Gastroesophageal sphincter (tissue), 4 donors: ENCODE measurements around the gene RIPOR3. TPM values are rescaled to one million over a fixed set of nuclear protein-coding genes. Genes with fewer than 3 reads are reported as not detected.

Source experiments
- ATAC-seq: fragments of 150-250 bp; one replicate; pipeline ENCODE4 v1.9.1; 2016; ENCODE audit warnings: mild to moderate bottlenecking, moderate library complexity
- H3K27ac ChIP-seq, 4 donors: fragments of 200-600 bp; sonication (generic) in 3 of 4; 1 replicate in 3 of 4; 2 replicates in 1 of 4; pipeline ENCODE4 v1.5.1; 2016 to 2019
- H3K27me3 ChIP-seq: fragments of 200-600 bp; sonication (generic); one replicate; pipeline ENCODE4 v1.5.1; 2019
- H3K36me3 ChIP-seq, 2 donors: fragments of 200-600 bp; sonication (generic); one replicate each; pipeline ENCODE4 v1.5.1; 2019; ENCODE audit warnings: control low read depth in 1 of 2
- H3K4me1 ChIP-seq, 3 donors: fragments of 200-600 bp; sonication (generic); 1 replicate in 2 of 3; 2 replicates in 1 of 3; pipeline ENCODE4 v1.5.1; 2016 to 2019; ENCODE audit warnings: control low read depth in 2 of 3
- H3K4me3 ChIP-seq, 2 donors: fragments of 200-600 bp; sonication (generic); one replicate each; pipeline ENCODE4 v1.5.1; 2019; ENCODE audit warnings: mild to moderate bottlenecking in 1 of 2, moderate library complexity in 1 of 2
- H3K9me3 ChIP-seq, 3 donors: fragments of 200-600 bp; sonication (generic); one replicate each; pipeline ENCODE4 v1.5.1; 2017 to 2019; ENCODE audit warnings: control low read depth in 2 of 3
- CTCF ChIP-seq, 4 experiments: fragments of 200-600 bp in 2 of 4; fragments of 450-650 bp in 2 of 4; sonication (generic) in 1 of 4; IDR thresholded peaks; one replicate each; pipeline ENCODE4 v1.5.1; 2017 to 2019; ENCODE audit warnings: antibody characterized with exemption in 4 of 4, mild to moderate bottlenecking in 2 of 4, moderate library complexity in 2 of 4
- EP300 ChIP-seq: sonication (generic); formaldehyde crosslinking; IDR thresholded peaks from one replicate; pipeline ENCODE4 v1.6.1; 2017; ENCODE audit warnings: antibody characterized with exemption, mild to moderate bottlenecking
- POLR2A ChIP-seq, 2 donors: fragments of 450-650 bp; IDR thresholded peaks; one replicate each; pipeline ENCODE4 v1.6.1; 2017; ENCODE audit warnings: antibody characterized with exemption in 2 of 2, mild to moderate bottlenecking in 2 of 2, moderate library complexity in 1 of 2
- POLR2AphosphoS5 ChIP-seq: sonication (generic); formaldehyde crosslinking; IDR thresholded peaks from one replicate; pipeline ENCODE4 v1.6.1; 2017; ENCODE audit warnings: antibody characterized with exemption
- WGBS, 2 donors: methylation state at CpG; one replicate each; pipeline ENCODE4 v1.1.5; 2018; ENCODE audit warnings: low coverage in 1 of 2; 5-methylcytosine and 5-hydroxymethylcytosine counted together
- total RNA-seq, 4 donors: library from RNA; depleted of rRNA; stranded (reverse); fragments of >200 nt; gene quantifications; one replicate each; pipeline ENCODE4 v1.1.0, GENCODE V29; 2016

The RIPOR3 gene
- total RNA-seq, 4 donors from 2014 or later, result 8.2 to 24.1 (median 12.9) TPM

- no peak for ATAC-seq
- 32 to 58% methylated on average over 5 to 9 of the region's 10 CpGs for WGBS, 2 donors
Observed at GRCh38 chr20:50686821-50687220, 4.5 kb downstream of the RIPOR3 start.

GRCh38 chr20:50683570-50683969 is 7.8 kb downstream of the RIPOR3 start:
- Histone ChIP-seq H3K4me3 (no peak overlapping the region), H3K4me1 (peaks cover 0 to 11% (median 0%) of the 10 kb centered on the region in 3 donors), H3K27me3 (no peaks in the 10 kb centered on the region), H3K36me3 (no peaks in the 10 kb centered on the region), H3K9me3 (no peaks in the 10 kb centered on the region), H3K27ac (no peak overlapping the region)
- no peak for ATAC-seq
- WGBS, 2 donors, result 90 to 100% methylated on average over 2 to 5 of the region's 6 CpGs
- TF ChIP-seq POLR2A (IDR thresholded peaks at IDR 0.05), result no peak
- no peak for TF ChIP-seq CTCF (IDR thresholded peaks at IDR 0.05)
- TF ChIP-seq EP300, result no peak
- no peak for TF ChIP-seq POLR2AphosphoS5

More at GRCh38 chr20:50686821-50687220, 4.5 kb downstream of the RIPOR3 start:
- Histone ChIP-seq H3K4me1 (peaks cover 0 to 19% (median 5%) of the 10 kb centered on the region in 3 donors), H3K27ac (peak overlapping the region in 2 of 4 donors; percentile 45 to 46), H3K4me3 (no peak overlapping the region), H3K9me3 (no peaks in the 10 kb centered on the region), H3K27me3 (peaks cover 18% of the 10 kb centered on the region), H3K36me3 (no peaks in the 10 kb centered on the region)
- no peak for TF ChIP-seq EP300

GRCh38 chr20:50682947-50683530 is 8.3 kb downstream of the RIPOR3 start:
- Histone ChIP-seq H3K4me1 (peaks cover 0 to 16% (median 0%) of the 10 kb centered on the region in 3 donors), H3K9me3 (no peaks in the 10 kb centered on the region), H3K27ac (no peak overlapping the region), H3K4me3 (no peak overlapping the region), H3K27me3 (no peaks in the 10 kb centered on the region), H3K36me3 (no peaks in the 10 kb centered on the region)
- ATAC-seq, result no peak
- WGBS, 2 donors, result 90 to 97% methylated on average over 7 to 8 of the region's 8 CpGs
- TF ChIP-seq EP300, result no peak
- no peak for TF ChIP-seq POLR2A (IDR thresholded peaks at IDR 0.05)
- no peak for TF ChIP-seq CTCF (IDR thresholded peaks at IDR 0.05)
- TF ChIP-seq POLR2AphosphoS5, result no peak

GRCh38 chr20:50682065-50682464 is 9.3 kb downstream of the RIPOR3 start:
- no peak for ATAC-seq
- Histone ChIP-seq H3K4me1 (peaks cover 0 to 14% (median 0%) of the 10 kb centered on the region in 3 donors), H3K27me3 (no peaks in the 10 kb centered on the region), H3K4me3 (no peak overlapping the region), H3K9me3 (no peaks in the 10 kb centered on the region), H3K36me3 (no peaks in the 10 kb centered on the region), H3K27ac (no peak overlapping the region)
- TF ChIP-seq POLR2AphosphoS5, result no peak
- TF ChIP-seq EP300, result no peak
- TF ChIP-seq CTCF (IDR thresholded peaks at IDR 0.05), result no peak
- TF ChIP-seq POLR2A (IDR thresholded peaks at IDR 0.05), result no peak
- 73 to 76% methylated on average over 2 of the region's 4 CpGs for WGBS, 2 donors

GRCh38 chr20:50681359-50682064 is 9.8 kb downstream of the RIPOR3 start:
- no peak for ATAC-seq
- TF ChIP-seq POLR2AphosphoS5 (no peak), POLR2A (IDR thresholded peaks at IDR 0.05) (no peak)
- Histone ChIP-seq H3K27ac (no peak overlapping the region), H3K9me3 (no peaks in the 10 kb centered on the region), H3K27me3 (no peaks in the 10 kb centered on the region), H3K36me3 (no peaks in the 10 kb centered on the region), H3K4me1 (peaks cover 0 to 10% (median 0%) of the 10 kb centered on the region in 3 donors), H3K4me3 (no peak overlapping the region)
- WGBS, 2 donors, result 67 to 89% methylated on average over 6 of the region's 12 CpGs
